ENCODE data around the gene RNF123.
"Not testable (repeated sequence)": the region's sequence is repeated elsewhere in the genome, so short reads cannot be mapped to it uniquely, and the experiment has no call there.

RNF123 gene

GRCh38 chr3:49720855-49721595 is 31.7 kb downstream of the RNF123 start:
- DNase-seq (ENCODE audit: low read depth) = no peak

GRCh38 chr3:49721596-49721895 is 32.2 kb downstream of the RNF123 start:
- DNase-seq (ENCODE audit: low read depth) = no peak

GRCh38 chr3:49721896-49722781 is 32.8 kb downstream of the RNF123 start:
- DNase-seq (ENCODE audit: low read depth) = no peak

- DNase-seq (ENCODE audit: low read depth) = no peak
Observed at GRCh38 chr3:49722896-49723295, 33.5 kb downstream of the RNF123 start.

- DNase-seq (ENCODE audit: low read depth) = peak; percentile 32
Observed at GRCh38 chr3:49723296-49723627, 33.9 kb downstream of the RNF123 start.

GRCh38 chr3:49723628-49724551 is 34.5 kb downstream of the RNF123 start, which contains the start of gene GMPPB:
Gene GMPPB (minus strand): TSS chr3:49723951. CDS start chr3:49723726, 225 bp downstream.
- DNase-seq (ENCODE audit: low read depth) = peak; percentile 94

- DNase-seq (ENCODE audit: low read depth) = peak; percentile 22
Observed at GRCh38 chr3:49724586-49724985, 35.2 kb downstream of the RNF123 start.

GRCh38 chr3:49725906-49726681 is 36.7 kb downstream of the RNF123 start:
- DNase-seq (ENCODE audit: low read depth) = no peak

GRCh38 chr3:49727154-49727923 is 38.0 kb downstream of the RNF123 start:
- DNase-seq (ENCODE audit: low read depth) = no peak

- no peak for DNase-seq (ENCODE audit: low read depth)
Observed at GRCh38 chr3:49727924-49728361, 38.6 kb downstream of the RNF123 start.

- no peak for DNase-seq (ENCODE audit: low read depth)
Observed at GRCh38 chr3:49729966-49730609, 40.7 kb downstream of the RNF123 start.

GRCh38 chr3:49732597-49732996 is 43.2 kb downstream of the RNF123 start:
- no peak for DNase-seq (ENCODE audit: low read depth)

GRCh38 chr3:49733551-49733950 is 44.2 kb downstream of the RNF123 start:
- peak; percentile 73 for DNase-seq (ENCODE audit: low read depth)

- DNase-seq (ENCODE audit: low read depth) = no peak
Observed at GRCh38 chr3:49734752-49735151, 45.4 kb downstream of the RNF123 start.

GRCh38 chr3:49738067-49738713 is 48.8 kb downstream of the RNF123 start:
- no peak for DNase-seq (ENCODE audit: low read depth)

- no peak for DNase-seq (ENCODE audit: low read depth)
Observed at GRCh38 chr3:49740427-49740826, 51.1 kb downstream of the RNF123 start.

- peak; percentile 17 for DNase-seq (ENCODE audit: low read depth)
Observed at GRCh38 chr3:49745986-49746385, 56.6 kb downstream of the RNF123 start.

- peak; percentile 86 for DNase-seq (ENCODE audit: low read depth)
Observed at GRCh38 chr3:49747792-49748480, 58.6 kb downstream of the RNF123 start.

GRCh38 chr3:49748874-49749273 is 59.5 kb downstream of the RNF123 start:
- DNase-seq (ENCODE audit: low read depth) = not testable (repeated sequence)
